GM12874 (cell line): ENCODE data around the gene ZNF630.

Source experiments
- TF ChIP-seq, protein P1 (sequence below): IDR thresholded peaks from 2 replicates; pipeline ENCODE4 v1.5.1; 2011; ENCODE audit warnings: low read depth, mild to moderate bottlenecking, control low read depth, low read length, moderate library complexity; ENCODE audit not compliant: insufficient read depth

Gene ZNF630

GRCh38 chrX:48083212-48083611 is 11.8 kb upstream of the ZNF630 start:
- TF ChIP-seq, protein P1, sequence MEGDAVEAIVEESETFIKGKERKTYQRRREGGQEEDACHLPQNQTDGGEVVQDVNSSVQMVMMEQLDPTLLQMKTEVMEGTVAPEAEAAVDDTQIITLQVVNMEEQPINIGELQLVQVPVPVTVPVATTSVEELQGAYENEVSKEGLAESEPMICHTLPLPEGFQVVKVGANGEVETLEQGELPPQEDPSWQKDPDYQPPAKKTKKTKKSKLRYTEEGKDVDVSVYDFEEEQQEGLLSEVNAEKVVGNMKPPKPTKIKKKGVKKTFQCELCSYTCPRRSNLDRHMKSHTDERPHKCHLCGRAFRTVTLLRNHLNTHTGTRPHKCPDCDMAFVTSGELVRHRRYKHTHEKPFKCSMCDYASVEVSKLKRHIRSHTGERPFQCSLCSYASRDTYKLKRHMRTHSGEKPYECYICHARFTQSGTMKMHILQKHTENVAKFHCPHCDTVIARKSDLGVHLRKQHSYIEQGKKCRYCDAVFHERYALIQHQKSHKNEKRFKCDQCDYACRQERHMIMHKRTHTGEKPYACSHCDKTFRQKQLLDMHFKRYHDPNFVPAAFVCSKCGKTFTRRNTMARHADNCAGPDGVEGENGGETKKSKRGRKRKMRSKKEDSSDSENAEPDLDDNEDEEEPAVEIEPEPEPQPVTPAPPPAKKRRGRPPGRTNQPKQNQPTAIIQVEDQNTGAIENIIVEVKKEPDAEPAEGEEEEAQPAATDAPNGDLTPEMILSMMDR: peak; percentile 42; the same call in 1 of the 2 replicates

DNA sequence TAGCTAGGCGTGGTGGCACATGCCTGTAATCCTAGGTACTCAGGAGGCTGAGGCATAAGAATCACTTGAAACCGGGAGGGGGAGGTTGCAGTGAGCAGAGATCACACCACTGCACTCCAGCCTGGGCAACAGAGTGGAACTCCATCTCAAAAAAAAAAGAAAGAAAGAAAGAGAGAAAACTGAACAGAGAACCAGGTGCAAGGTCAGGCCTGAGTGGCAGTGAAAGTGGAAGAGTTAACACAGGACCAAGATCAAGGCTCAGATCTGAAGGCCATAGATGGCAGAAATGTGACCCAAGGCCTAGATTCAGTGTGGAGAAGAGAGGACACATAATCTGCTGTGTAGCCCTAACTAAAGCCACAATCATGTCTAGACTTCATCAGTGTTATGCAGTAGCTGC is 4.9 kb upstream of the ZNF630 start:
- TF ChIP-seq, protein P1: no peak

GRCh38 chrX:48071986-48072605 is 656 bp upstream of the ZNF630 start:
- TF ChIP-seq, protein P1: no peak

DNA sequence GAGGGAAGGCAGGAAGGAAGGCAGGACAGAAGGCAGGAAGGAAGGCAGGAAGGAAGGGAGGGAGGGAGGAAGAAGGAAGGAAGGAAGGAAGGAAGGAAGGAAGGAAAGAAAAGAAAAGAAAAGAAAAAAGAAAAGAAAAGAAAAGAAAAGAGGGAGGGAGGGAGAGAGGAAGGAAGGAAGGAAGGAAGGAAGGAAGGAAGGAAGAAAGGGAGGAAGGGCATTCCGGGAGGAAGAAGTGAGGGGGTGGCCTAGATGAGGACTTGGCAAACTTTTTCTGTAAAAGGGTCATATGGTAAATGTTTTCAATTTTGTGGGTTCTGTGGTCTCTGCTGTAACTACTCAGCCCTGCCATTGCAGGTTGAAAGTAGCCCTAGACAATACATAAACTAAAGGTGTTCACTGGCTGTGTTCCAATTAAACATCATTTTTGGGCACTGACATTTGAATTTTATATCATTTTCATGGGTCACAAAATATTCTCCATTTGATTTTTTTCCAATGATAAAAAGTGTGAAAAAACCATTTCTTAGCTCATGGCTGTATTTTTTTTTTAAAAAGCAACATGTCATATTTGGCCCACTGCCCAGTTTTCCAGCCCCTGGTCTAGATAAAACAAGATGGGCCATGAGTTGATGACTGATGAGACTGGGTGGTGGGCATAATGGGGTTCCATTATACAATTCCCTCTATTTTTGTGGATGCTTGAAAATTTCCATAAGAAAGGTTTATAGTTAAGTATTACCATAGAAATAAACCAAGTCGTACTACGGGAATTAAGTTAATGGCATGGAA is 3.1 kb downstream of the ZNF630 start:
- TF ChIP-seq, protein P1: no peak

DNA sequence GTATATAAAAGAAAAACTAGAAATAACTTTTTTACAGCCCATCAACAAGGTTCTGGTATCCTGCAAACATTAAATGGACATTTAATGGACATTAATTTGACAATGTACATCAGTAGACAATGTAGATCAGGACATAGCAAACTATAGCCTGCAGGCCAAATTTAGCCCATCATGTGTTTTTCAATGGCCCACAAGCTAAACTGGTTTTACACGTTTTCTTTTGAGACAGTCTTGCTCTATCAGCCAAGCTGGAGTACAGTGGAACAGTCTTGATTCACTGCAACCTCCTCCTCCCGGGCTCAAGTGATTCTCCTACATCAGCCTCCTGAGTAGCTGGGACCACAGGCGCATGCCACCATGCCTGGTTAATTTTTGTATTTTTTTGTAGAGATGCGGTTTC is 7.2 kb downstream of the ZNF630 start:
- TF ChIP-seq, protein P1: no peak

GRCh38 chrX:48059296-48059639 is 12.2 kb downstream of the ZNF630 start:
- TF ChIP-seq, protein P1: no peak

GRCh38 chrX:48058621-48059295 is 12.7 kb downstream of the ZNF630 start:
- TF ChIP-seq, protein P1: no peak
